Osteoblast (primary cell): ENCODE measurements around the gene RBFA. TPM values are rescaled to one million over a fixed set of nuclear protein-coding genes. Genes with fewer than 3 reads are reported as not detected.
"Not testable (repeated sequence)": the region's sequence is repeated elsewhere in the genome, so short reads cannot be mapped to it uniquely, and the experiment has no call there.

ENCODE experiments used
- DNase-seq: peaks from one replicate; pipeline ENCODE4 v3.0.0; 2011; ENCODE audit warnings: low spot score, mixed read lengths; ENCODE audit not compliant: insufficient read length; ENCODE audit errors: missing footprints
- H2AFZ ChIP-seq: 2 replicates; pipeline ENCODE4 v1.6.0; 2011; ENCODE audit warnings: mild to moderate bottlenecking, low read length
- H3K27ac ChIP-seq: 2 replicates; pipeline ENCODE4 v1.5.1; 2011; ENCODE audit warnings: mild to moderate bottlenecking, low read depth, low read length, moderate library complexity
- H3K27me3 ChIP-seq: 2 replicates; pipeline ENCODE4 v1.6.0; 2012; ENCODE audit warnings: mild to moderate bottlenecking, control low read depth, inconsistent platforms, low read length, moderate library complexity; ENCODE audit not compliant: insufficient read depth
- H3K36me3 ChIP-seq: 2 replicates; pipeline ENCODE4 v1.5.1; 2011; ENCODE audit warnings: mild to moderate bottlenecking, low read length, control low read depth, moderate library complexity; ENCODE audit not compliant: insufficient read depth
- H3K4me1 ChIP-seq: 2 replicates; pipeline ENCODE4 v1.5.1; 2011; ENCODE audit warnings: mild to moderate bottlenecking, low read length, control low read depth, moderate library complexity; ENCODE audit not compliant: insufficient read depth
- H3K4me2 ChIP-seq: 2 replicates; pipeline ENCODE4 v1.6.0; 2011; ENCODE audit warnings: mild to moderate bottlenecking, low read length; ENCODE audit not compliant: insufficient read depth
- H3K4me3 ChIP-seq: fragments of 200-600 bp; sonication (generic); 3 replicates; pipeline ENCODE4 v1.5.1; 2012; ENCODE audit warnings: mild to moderate bottlenecking, low read length, inconsistent platforms; ENCODE audit not compliant: insufficient read depth
- H3K79me2 ChIP-seq: 2 replicates; pipeline ENCODE4 v1.6.0; 2012; ENCODE audit warnings: mild to moderate bottlenecking, low read length, control low read depth, inconsistent platforms; ENCODE audit not compliant: insufficient read depth
- H3K9me3 ChIP-seq: 2 replicates; pipeline ENCODE4 v1.5.1; 2011; ENCODE audit warnings: low read depth, low read length, control low read depth
- H4K20me1 ChIP-seq: 2 replicates; pipeline ENCODE4 v1.6.0; 2012; ENCODE audit warnings: mild to moderate bottlenecking, low read length, control low read depth; ENCODE audit not compliant: insufficient read depth
- CTCF ChIP-seq: IDR thresholded peaks from 2 replicates; pipeline ENCODE4 v1.5.1; 2011; ENCODE audit warnings: mild to moderate bottlenecking, low read depth, low read length, moderate library complexity; ENCODE audit errors: extremely low read depth
- total RNA-seq: library from RNA; depleted of rRNA; stranded (reverse); fragments of >200 nt; gene quantifications from 2 replicates; pipeline ENCODE4 v1.2.3, GENCODE V29; 2012

Gene RBFA
- total RNA-seq, 1 donor, result 29.0 TPM

GRCh38 chr18:80009661-80010550, 24.3 kb upstream of the RBFA start:
- H3K9me3 ChIP-seq, result no peaks in the 10 kb centered on the region
- H3K4me2 ChIP-seq, result peak overlapping the region; percentile 86
- H3K27me3 ChIP-seq, result no peaks in the 10 kb centered on the region
- H4K20me1 ChIP-seq, result no peaks in the 10 kb centered on the region
- DNase-seq, result peak; percentile 98
- H3K4me3 ChIP-seq, result peak overlapping the region; percentile 56
- peaks cover 13% of the 10 kb centered on the region for H3K4me1 ChIP-seq
- H3K27ac ChIP-seq, result peak overlapping the region; percentile 70
- no peaks in the 10 kb centered on the region for H3K36me3 ChIP-seq
- H2AFZ ChIP-seq, result peak overlapping the region; percentile 66
- no peak for TF ChIP-seq CTCF
- no peaks in the 10 kb centered on the region for H3K79me2 ChIP-seq

GRCh38 chr18:80010551-80010906, 23.7 kb upstream of the RBFA start:
- H3K27ac ChIP-seq, result peak overlapping the region; percentile 70
- no peaks in the 10 kb centered on the region for H3K9me3 ChIP-seq
- no peaks in the 10 kb centered on the region for H3K36me3 ChIP-seq
- H3K27me3 ChIP-seq, result no peaks in the 10 kb centered on the region
- TF ChIP-seq CTCF, result no peak
- H3K4me2 ChIP-seq, result peak overlapping the region; percentile 86
- peak overlapping the region; percentile 66 for H2AFZ ChIP-seq
- DNase-seq, result peak; percentile 69
- H3K4me1 ChIP-seq, result peaks cover 13% of the 10 kb centered on the region
- no peaks in the 10 kb centered on the region for H4K20me1 ChIP-seq
- H3K79me2 ChIP-seq, result no peaks in the 10 kb centered on the region
- peak overlapping the region; percentile 56 for H3K4me3 ChIP-seq

GRCh38 chr18:80011496-80012137, 22.6 kb upstream of the RBFA start:
- DNase-seq, H3K27me3 ChIP-seq, H3K4me2 ChIP-seq, H3K79me2 ChIP-seq, H3K27ac ChIP-seq, H3K36me3 ChIP-seq, H3K4me3 ChIP-seq, H3K9me3 ChIP-seq, H2AFZ ChIP-seq, H4K20me1 ChIP-seq: not testable (repeated sequence)
- H3K4me1 ChIP-seq, result peaks cover 13% of the 10 kb centered on the region

GRCh38 chr18:80012714-80013113, 21.5 kb upstream of the RBFA start:
- no peaks in the 10 kb centered on the region for H3K27me3 ChIP-seq
- H3K9me3 ChIP-seq, result no peaks in the 10 kb centered on the region
- no peak overlapping the region for H3K4me2 ChIP-seq
- no peaks in the 10 kb centered on the region for H3K79me2 ChIP-seq
- H4K20me1 ChIP-seq, result no peaks in the 10 kb centered on the region
- H2AFZ ChIP-seq, result no peak overlapping the region
- no peaks in the 10 kb centered on the region for H3K36me3 ChIP-seq
- no peak for DNase-seq
- no peak for TF ChIP-seq CTCF
- no peak overlapping the region for H3K4me3 ChIP-seq
- peaks cover 13% of the 10 kb centered on the region for H3K4me1 ChIP-seq
- no peak overlapping the region for H3K27ac ChIP-seq
